H1 (cell line): Measurements from ENCODE around the gene DKK3. TPM values are rescaled to one million over a fixed set of nuclear protein-coding genes. Genes with fewer than 3 reads are reported as not detected.

ENCODE experiments used
- CTCF ChIA-PET: fragments of 300-600 bp; sonication (Branson Sonifier 250); formaldehyde crosslinking; loops from one replicate; lab custom pipeline; 2021; ENCODE audit not compliant: partially characterized antibody; lab: Charles Lee
- POLR2A ChIA-PET: fragments of 300-600 bp; sonication (Branson Sonifier 250); formaldehyde crosslinking; loops from one replicate; lab custom pipeline; 2021; ENCODE audit warnings: inconsistent platforms; ENCODE audit not compliant: partially characterized antibody; lab: Charles Lee
- DNase-seq, 2 experiments: peaks; one replicate each; pipeline versions ENCODE4 v3.0.0 to v3.0.0-alpha.2; 2010 to 2022; ENCODE audit warnings: low spot score in 2 of 2, low read depth in 1 of 2, mixed read lengths in 1 of 2
- FAIRE-seq: peaks from 2 replicates; lab custom pipeline; 2011; peaks lifted over from hg19 to GRCh38; lab: Jason Lieb, UNC
- H2AFZ ChIP-seq: 2 replicates; pipeline ENCODE4 v1.8.1; 2012; ENCODE audit warnings: low read length, inconsistent platforms
- H2AK5ac ChIP-seq: 2 replicates; pipeline ENCODE4 v1.6.1; 2013; ENCODE audit warnings: low read depth, low read length
- H2BK120ac ChIP-seq: replicated peaks from 2 replicates; pipeline ENCODE3; 2013; ENCODE audit warnings: low read depth, low read length, inconsistent platforms
- H2BK12ac ChIP-seq: 2 replicates; pipeline ENCODE4 v1.6.1; 2013; ENCODE audit warnings: low read depth, low read length
- H2BK15ac ChIP-seq: 2 replicates; pipeline ENCODE4 v1.6.1; 2013; ENCODE audit warnings: low read length
- H2BK20ac ChIP-seq: 2 replicates; pipeline ENCODE4 v1.6.1; 2013; ENCODE audit warnings: low read length
- H2BK5ac ChIP-seq: 2 replicates; pipeline ENCODE4 v1.6.1; 2013; ENCODE audit warnings: low read depth, low read length
- H3K14ac ChIP-seq: 2 replicates; pipeline ENCODE4 v1.6.1; 2013; ENCODE audit warnings: inconsistent platforms; ENCODE audit not compliant: insufficient read length
- H3K18ac ChIP-seq: 2 replicates; pipeline ENCODE4 v1.6.1; 2013; ENCODE audit warnings: low read length; ENCODE audit errors: extremely low read depth
- H3K23ac ChIP-seq: 2 replicates; pipeline ENCODE4 v1.6.1; 2013; ENCODE audit warnings: inconsistent platforms; ENCODE audit not compliant: insufficient read length
- H3K23me2 ChIP-seq: 2 replicates; pipeline ENCODE4 v1.6.1; 2013; ENCODE audit warnings: low read depth, low read length
- H3K27ac ChIP-seq: 2 replicates; pipeline ENCODE4 v1.6.1; 2011; ENCODE audit warnings: low read depth, low read length, inconsistent platforms
- H3K27me3 ChIP-seq, 4 experiments: replicated peaks in 1 of 4; 1 replicate in 1 of 4; 2 replicates in 3 of 4; pipeline versions ENCODE4 v1.6.1 to v1.8.1; 2011 to 2013; ENCODE audit warnings: low read length in 3 of 4, mild to moderate bottlenecking in 3 of 4, inconsistent platforms in 2 of 4, mixed read lengths in 2 of 4, moderate library complexity in 1 of 4; ENCODE audit not compliant: control insufficient read depth in 3 of 4, insufficient read depth in 3 of 4; ENCODE audit errors: extremely low read depth in 1 of 4
- H3K36me3 ChIP-seq, 4 experiments: 2 replicates each; pipeline versions ENCODE4 v1.6.1 to v1.8.1; 2011 to 2013; ENCODE audit warnings: mild to moderate bottlenecking in 4 of 4, low read length in 3 of 4, moderate library complexity in 2 of 4, control low read depth in 1 of 4, inconsistent platforms in 1 of 4; ENCODE audit not compliant: insufficient read depth in 4 of 4, control insufficient read depth in 2 of 4
- H3K4ac ChIP-seq: replicated peaks from 2 replicates; pipeline ENCODE3; 2013; ENCODE audit warnings: low read length, low read depth, mixed read lengths, inconsistent platforms; ENCODE audit not compliant: insufficient read length
- H3K4me1 ChIP-seq, 4 experiments: replicated peaks in 1 of 4; 1 replicate in 1 of 4; 2 replicates in 3 of 4; pipeline versions ENCODE4 v1.6.1 to v1.8.1; 2011 to 2013; ENCODE audit warnings: low read length in 3 of 4, inconsistent platforms in 2 of 4, mixed read lengths in 1 of 4; ENCODE audit not compliant: insufficient read depth in 4 of 4, control insufficient read depth in 3 of 4
- H3K4me2 ChIP-seq, 2 experiments: 2 replicates each; pipeline versions ENCODE4 v1.6.1 to v1.8.1; 2011 to 2013; ENCODE audit warnings: low read depth in 2 of 2, low read length in 2 of 2, control low read depth in 1 of 2, inconsistent platforms in 1 of 2, mild to moderate bottlenecking in 1 of 2; ENCODE audit not compliant: insufficient read depth in 1 of 2
- H3K4me3 ChIP-seq, 4 experiments: fragments of 200-600, 300-600 bp in 1 of 4; sonication (generic), shearing (Covaris generic), sonication (Bioruptor Twin) in 1 of 4; 2 replicates each; pipeline versions ENCODE4 v1.5.1 to v1.8.1; 2011 to 2016; ENCODE audit warnings: low read length in 4 of 4, low read depth in 3 of 4, control low read depth in 2 of 4, inconsistent platforms in 2 of 4, mild to moderate bottlenecking in 2 of 4, mixed read lengths in 1 of 4, moderate library complexity in 1 of 4; ENCODE audit not compliant: insufficient read depth in 2 of 4; ENCODE audit errors: extremely low read depth in 1 of 4
- H3K56ac ChIP-seq: replicated peaks from 2 replicates; pipeline ENCODE3; 2013; ENCODE audit warnings: low read depth, mild to moderate bottlenecking, mixed read lengths, low read length, inconsistent platforms; ENCODE audit not compliant: insufficient read length
- H3K79me1 ChIP-seq: 2 replicates; pipeline ENCODE4 v1.6.1; 2013; ENCODE audit warnings: low read depth, low read length, control low read depth
- H3K79me2 ChIP-seq, 2 experiments: 2 replicates each; pipeline versions ENCODE4 v1.6.1 to v1.8.1; 2012 to 2013; ENCODE audit warnings: low read length in 2 of 2, mild to moderate bottlenecking in 2 of 2, inconsistent platforms in 1 of 2; ENCODE audit not compliant: insufficient read depth in 2 of 2, control insufficient read depth in 1 of 2
- H3K9ac ChIP-seq, 4 experiments: replicated peaks in 1 of 4; 1 replicate in 1 of 4; 2 replicates in 3 of 4; pipeline versions ENCODE4 v1.6.1 to v1.8.1; 2011 to 2013; ENCODE audit warnings: low read depth in 3 of 4, low read length in 3 of 4, control low read depth in 2 of 4, mild to moderate bottlenecking in 2 of 4, moderate library complexity in 2 of 4, inconsistent platforms in 1 of 4; ENCODE audit errors: extremely low read depth in 1 of 4
- H3K9me3 ChIP-seq, 2 experiments: 2 replicates each; pipeline versions ENCODE4 v1.6.1 to v1.8.1; 2012 to 2013; ENCODE audit warnings: mild to moderate bottlenecking in 2 of 2, moderate library complexity in 2 of 2, control low read depth in 1 of 2, inconsistent platforms in 1 of 2, low read depth in 1 of 2, low read length in 1 of 2, mixed read lengths in 1 of 2; ENCODE audit not compliant: insufficient read depth in 2 of 2
- H4K20me1 ChIP-seq, 2 experiments: replicated peaks in 1 of 2; 2 replicates each; pipeline versions ENCODE3 to v1.8.1; 2011 to 2013; ENCODE audit warnings: inconsistent platforms in 2 of 2, low read length in 2 of 2, mild to moderate bottlenecking in 1 of 2; ENCODE audit not compliant: insufficient read depth in 2 of 2, control insufficient read depth in 1 of 2
- H4K5ac ChIP-seq: 2 replicates; pipeline ENCODE4 v1.6.1; 2013; ENCODE audit warnings: low read length, low read depth, mixed read lengths, inconsistent platforms; ENCODE audit not compliant: insufficient read length
- H4K8ac ChIP-seq: 2 replicates; pipeline ENCODE4 v1.8.0; 2013; ENCODE audit warnings: mild to moderate bottlenecking, moderate library complexity, low read length, inconsistent platforms; ENCODE audit not compliant: insufficient read depth; ENCODE audit errors: extremely low read depth
- H4K91ac ChIP-seq: replicated peaks from 2 replicates; pipeline ENCODE3; 2013; ENCODE audit warnings: low read length, mixed read lengths, inconsistent platforms; ENCODE audit not compliant: insufficient read length
- ASH2L ChIP-seq: fragments of 200-600, 300-600 bp; sonication (generic); IDR thresholded peaks from one replicate; pipeline ENCODE4 v1.7.1; 2017; ENCODE audit warnings: low read length
- BCL11A ChIP-seq, 2 experiments: IDR thresholded peaks; one replicate each; pipeline ENCODE4 v1.6.1; 2011; ENCODE audit warnings: low read depth in 2 of 2, low read length in 2 of 2, mild to moderate bottlenecking in 2 of 2
- BRCA1 ChIP-seq: IDR thresholded peaks from 2 replicates; pipeline ENCODE4 v1.6.1; 2012; ENCODE audit warnings: low read depth, low read length, improper control_type of control experiment
- CBX8 ChIP-seq: fragments of 300-800, 300-1000 bp; sonication (generic); IDR thresholded peaks from 2 replicates; pipeline ENCODE4 v1.7.1; 2016; ENCODE audit warnings: low read depth, low read length, borderline replicate concordance
- CTBP2 ChIP-seq: IDR thresholded peaks from 2 replicates; pipeline ENCODE4 v1.7.0; 2011; ENCODE audit warnings: borderline replicate concordance, mild to moderate bottlenecking, moderate library complexity, mixed read lengths, low read length; ENCODE audit not compliant: insufficient read depth, insufficient read length
- EGR1 ChIP-seq: IDR thresholded peaks from 2 replicates; pipeline ENCODE4 v1.6.1; 2011; ENCODE audit warnings: low read depth, low read length, borderline replicate concordance
- HDAC2 ChIP-seq, 2 experiments: fragments of 300-600 bp in 1 of 2; sonication (generic) in 1 of 2; IDR thresholded peaks; 2 replicates each; pipeline ENCODE4 v1.6.1; 2011 to 2012; ENCODE audit warnings: low read depth in 2 of 2, low read length in 2 of 2, mild to moderate bottlenecking in 2 of 2, moderate library complexity in 2 of 2, borderline replicate concordance in 1 of 2, inconsistent platforms in 1 of 2
- KDM1A ChIP-seq: fragments of 200-600, 300-600 bp; sonication (generic); IDR thresholded peaks from 2 replicates; pipeline ENCODE4 v1.7.1; 2016; ENCODE audit warnings: mild to moderate bottlenecking, low read length, borderline replicate concordance
- POLR2AphosphoS5 ChIP-seq: IDR thresholded peaks from 2 replicates; pipeline ENCODE4 v1.6.1; 2011; ENCODE audit warnings: low read depth, low read length
- RNF2 ChIP-seq: fragments of 200-900, 300-1000 bp; sonication (generic); IDR thresholded peaks from 2 replicates; pipeline ENCODE4 v1.7.1; 2016; ENCODE audit warnings: borderline replicate concordance, low read depth, mild to moderate bottlenecking, antibody characterized with exemption, low read length; ENCODE audit not compliant: poor library complexity, severe bottlenecking; ENCODE audit errors: missing control alignments
- TAF7 ChIP-seq: optimal IDR thresholded peaks from 2 replicates; pipeline ENCODE3; 2011; ENCODE audit warnings: low read depth, mild to moderate bottlenecking, inconsistent platforms, low read length, moderate library complexity, borderline replicate concordance
- polyA plus RNA-seq, 7 experiments: library from polyadenylated mRNA; depleted of rRNA in 3 of 7; stranded (reverse) in 5 of 7; unstranded in 2 of 7; fragments of >200 nt in 5 of 7; fragments of 200-250 nt in 2 of 7; gene quantifications; 1 replicate in 5 of 7; 2 replicates in 1 of 7; 4 replicates in 1 of 7; pipeline versions ENCODE4 v1.2.1 to v1.2.3, GENCODE V29; 2011 to 2013; ENCODE audit warnings: missing spikeins in 2 of 7, mixed read lengths in 2 of 7
- total RNA-seq: library from RNA; stranded (reverse); fragmentation: NEBNext Ultra II Directional; extraction: Animal tissue kit (Norgen Biotek cat#: 25700); gene quantifications from 2 replicates; pipeline ENCODE4 v1.2.1, GENCODE V29; 2021
- TF ChIP-seq, protein P1 (sequence below): IDR thresholded peaks from 2 replicates; pipeline ENCODE4 v1.6.1; 2011; ENCODE audit warnings: low read depth, mild to moderate bottlenecking, low read length; ENCODE audit not compliant: insufficient read depth

Gene DKK3
- total and polyA plus RNA-seq, 2 of the 8 experiments (the other 6 are each of a cell fraction or from before 2014, with no cell fraction given): 30.0 to 40.1 TPM

- Histone ChIP-seq H3K27me3 (no peaks in the 10 kb centered on the region), H2BK12ac (no peak overlapping the region), H2AK5ac (no peak overlapping the region), H2BK120ac (no peak overlapping the region), H4K8ac (no peak overlapping the region), H3K79me1 (no peaks in the 10 kb centered on the region), H2BK15ac (no peak overlapping the region), H3K27ac (no peak overlapping the region), H3K23me2 (no peaks in the 10 kb centered on the region), H3K36me3 (peaks cover 0 to 32% (median 3%) of the 10 kb centered on the region in 4 experiments; a peak in 5 of 8 replicates), H2AFZ (no peak overlapping the region), H4K91ac (no peak overlapping the region), H3K79me2 (no peaks in the 10 kb centered on the region), H3K4me1 (no peaks in the 10 kb centered on the region), H3K4me2 (no peak overlapping the region), H3K18ac (no peak overlapping the region), H3K9ac (no peak overlapping the region), H2BK20ac (no peak overlapping the region), H3K23ac (no peak overlapping the region), H3K14ac (no peak overlapping the region), H3K4ac (no peak overlapping the region), H2BK5ac (no peak overlapping the region), H3K9me3 (no peaks in the 10 kb centered on the region), H4K5ac (no peak overlapping the region), H3K4me3 (no peak overlapping the region), H4K20me1 (no peaks in the 10 kb centered on the region), H3K56ac (no peak overlapping the region)
- ChIA-PET POLR2A (no interaction called here), CTCF (interaction anchor here (0.7 kb wide), 1 partner anchor 1306 kb away, joined by 3 read pairs; no protein-coding TSS in a partner anchor)
- peak; percentile 74 for FAIRE-seq
- no peak for DNase-seq
- TF ChIP-seq HDAC2 (IDR thresholded peaks at IDR 0.05; ENCODE audit: borderline replicate concordance in 1 of 2, low read depth in 2 of 2, low read length in 2 of 2): no peak
- no peak for TF ChIP-seq POLR2AphosphoS5
- TF ChIP-seq, protein P1, sequence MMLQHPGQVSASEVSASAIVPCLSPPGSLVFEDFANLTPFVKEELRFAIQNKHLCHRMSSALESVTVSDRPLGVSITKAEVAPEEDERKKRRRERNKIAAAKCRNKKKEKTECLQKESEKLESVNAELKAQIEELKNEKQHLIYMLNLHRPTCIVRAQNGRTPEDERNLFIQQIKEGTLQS: no peak
- no peak for TF ChIP-seq TAF7
- no peak for TF ChIP-seq BCL11A (IDR thresholded peaks at IDR 0.05; ENCODE audit: low read depth in 2 of 2, low read length in 2 of 2)
- no peak for TF ChIP-seq ASH2L
- TF ChIP-seq BRCA1: no peak
- TF ChIP-seq EGR1: no peak
- no peak for TF ChIP-seq CBX8
- no peak for TF ChIP-seq KDM1A
- TF ChIP-seq CTBP2: no peak
- no peak for TF ChIP-seq RNF2
Measured at GRCh38 chr11:11940551-11940950, 67.9 kb downstream of the DKK3 start.
